ENCODE data around the gene SMOC2.

GRCh38 chr6:168583126-168583525 is 142.1 kb downstream of the SMOC2 start:
- TF ChIP-seq POLR2AphosphoS5 (IDR thresholded peaks at IDR 0.05; ENCODE audit: borderline replicate concordance, low read depth, low read length) (no peak), EZH2 (IDR thresholded peaks at IDR 0.05) (no peak), FOXP2 (optimal IDR thresholded peaks at IDR 0.05; ENCODE audit: control extremely low read depth, extremely low read length, insufficient read depth) (no peak)
